Gastrocnemius medialis (tissue), 4 donors: Measurements from ENCODE around the gene PTGS2.
"Not testable (repeated sequence)": the region's sequence is repeated elsewhere in the genome, so short reads cannot be mapped to it uniquely, and the experiment has no call there.

Experiments used
- CTCF ChIP-seq, 5 experiments: fragments of 450-650 bp in 3 of 5; fragments of 200-600 bp in 2 of 5; sonication (generic) in 2 of 5; IDR thresholded peaks in 4 of 5; conservative IDR thresholded peaks in 1 of 5; 1 replicate in 4 of 5; 2 replicates in 1 of 5; pipeline ENCODE4 v1.5.1; 2016 to 2019; ENCODE audit warnings: antibody characterized with exemption in 5 of 5, mild to moderate bottlenecking in 3 of 5, moderate library complexity in 3 of 5
- POLR2A ChIP-seq, 2 donors: fragments of 450-650 bp; IDR thresholded peaks; one replicate each; pipeline ENCODE4 v1.6.1; 2017; ENCODE audit warnings: antibody characterized with exemption in 2 of 2, mild to moderate bottlenecking in 2 of 2, moderate library complexity in 2 of 2

GRCh38 chr1:186664217-186664616 is 16.0 kb downstream of the PTGS2 start:
- not testable (repeated sequence) for TF ChIP-seq CTCF (IDR thresholded peaks at IDR 0.05 in 4 of 5, conservative IDR thresholded peaks at IDR 0.05 in 1 of 5); POLR2A (IDR thresholded peaks at IDR 0.05)
